Activated CD4-positive, alpha-beta T cell treated with anti-CD3 and anti-CD28 coated beads, Interleukin-2, amount 50 U/mL, for 1 hour (primary cell): ENCODE data around the gene VIPR2.

Source experiments
- DNase-seq: peaks from one replicate; pipeline ENCODE4 v3.0.0-alpha.2; 2020

The VIPR2 gene

DNA sequence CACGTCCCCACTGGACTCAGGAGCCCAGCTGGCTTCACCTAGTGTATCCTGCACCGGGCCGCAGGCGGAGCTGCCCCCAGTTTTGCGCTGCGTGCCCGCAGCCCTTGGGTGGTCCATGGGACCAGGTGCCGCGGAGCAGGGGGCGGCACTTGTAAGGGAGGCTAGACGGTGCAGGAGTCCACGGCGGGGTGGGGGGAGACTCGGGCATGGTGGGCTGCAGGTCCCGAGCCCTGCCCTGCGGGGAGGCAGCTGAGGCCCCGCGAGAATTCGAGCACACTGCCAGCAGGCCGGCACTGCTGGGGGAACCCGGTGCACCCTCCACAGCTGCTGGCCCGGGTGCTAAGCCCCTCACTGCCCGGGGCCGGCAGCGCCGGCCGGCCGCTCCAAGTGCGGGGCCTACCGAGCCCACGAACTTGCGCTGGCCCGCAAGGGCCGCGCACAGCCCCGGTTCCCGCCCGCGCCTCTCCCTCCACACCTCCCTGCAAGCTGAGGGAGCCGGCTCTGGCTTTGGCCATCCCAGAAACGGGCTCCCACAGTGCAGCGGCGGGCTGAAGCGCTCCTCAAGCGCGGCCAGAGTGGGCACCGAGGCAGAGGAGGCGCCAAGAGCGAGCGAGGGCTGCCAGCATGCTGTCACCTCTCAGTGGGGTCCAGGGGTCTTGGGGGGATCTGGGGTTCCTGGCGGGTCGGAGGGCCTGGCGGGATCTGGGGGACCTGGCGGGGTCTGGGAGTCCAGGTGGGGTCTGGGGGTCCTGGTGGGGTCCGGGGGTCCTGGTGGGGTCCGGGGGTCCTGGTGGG, 81.4 kb downstream of the VIPR2 start:
- no peak for DNase-seq

DNA sequence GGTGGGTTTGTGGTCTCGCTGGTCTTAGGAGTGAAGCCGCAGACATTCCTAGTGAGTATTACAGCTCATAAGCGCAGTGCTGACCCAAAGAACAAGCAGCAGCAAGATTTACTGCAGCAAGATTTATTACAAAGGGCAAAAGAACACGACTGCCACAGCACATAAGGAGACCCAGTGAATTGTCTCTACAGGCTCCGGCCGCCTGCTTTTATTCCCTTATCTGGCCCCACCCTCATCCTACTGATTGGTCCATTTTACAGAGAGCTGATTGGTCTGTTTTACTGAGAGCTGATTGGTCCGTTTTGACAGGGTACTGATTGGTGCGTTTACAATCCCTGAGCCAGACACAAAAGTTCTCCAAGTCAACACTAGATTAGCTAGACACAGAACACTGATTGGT, 82.1 kb downstream of the VIPR2 start:
- DNase-seq = no peak

DNA sequence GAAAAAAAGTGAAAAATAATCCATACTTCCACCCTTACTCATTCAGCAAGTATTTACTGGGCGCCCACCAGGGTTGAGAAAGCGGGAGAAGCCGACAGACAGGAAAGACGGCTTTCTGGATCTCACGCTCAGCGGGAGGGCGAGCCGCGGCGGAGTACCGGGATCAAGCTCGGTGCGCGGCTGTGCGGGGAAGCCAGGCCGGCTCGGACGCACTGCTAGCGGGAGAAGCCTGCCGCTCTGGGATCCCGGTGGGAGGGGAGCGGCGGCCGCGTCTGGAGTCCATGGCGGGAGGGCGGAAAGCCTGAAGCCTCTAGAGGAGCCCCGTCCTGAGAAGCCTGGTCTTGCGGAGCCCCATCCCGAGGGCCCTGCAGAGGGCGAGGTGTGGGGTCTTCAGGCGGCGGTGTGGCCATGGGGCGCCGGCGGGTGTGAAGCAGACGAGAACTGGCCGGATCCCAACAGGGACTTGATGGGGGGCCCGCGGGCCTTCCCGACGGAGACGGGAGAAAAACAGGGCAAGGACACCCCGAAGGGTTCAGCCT, 82.9 kb downstream of the VIPR2 start:
- DNase-seq = no peak

DNA sequence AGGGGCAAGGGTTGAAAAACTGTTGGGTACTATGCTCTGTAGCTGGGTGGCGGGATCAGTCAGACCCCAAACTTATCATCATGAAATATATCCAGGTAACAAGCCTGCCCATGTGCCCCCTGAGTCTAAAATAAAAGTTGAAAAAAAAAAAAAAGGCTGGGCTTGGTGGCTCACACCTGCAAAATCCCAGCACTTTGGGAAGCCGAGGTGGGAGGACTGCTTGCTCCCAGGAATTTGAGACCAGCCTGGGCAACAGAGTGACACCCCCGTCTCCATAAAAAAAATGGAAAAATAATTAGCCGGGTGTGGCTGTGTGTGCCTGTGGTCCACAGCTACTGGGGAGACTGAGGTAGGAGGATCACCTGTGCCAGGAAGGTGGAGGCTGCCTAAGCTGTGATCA, 83.5 kb downstream of the VIPR2 start:
- DNase-seq = no peak

DNA sequence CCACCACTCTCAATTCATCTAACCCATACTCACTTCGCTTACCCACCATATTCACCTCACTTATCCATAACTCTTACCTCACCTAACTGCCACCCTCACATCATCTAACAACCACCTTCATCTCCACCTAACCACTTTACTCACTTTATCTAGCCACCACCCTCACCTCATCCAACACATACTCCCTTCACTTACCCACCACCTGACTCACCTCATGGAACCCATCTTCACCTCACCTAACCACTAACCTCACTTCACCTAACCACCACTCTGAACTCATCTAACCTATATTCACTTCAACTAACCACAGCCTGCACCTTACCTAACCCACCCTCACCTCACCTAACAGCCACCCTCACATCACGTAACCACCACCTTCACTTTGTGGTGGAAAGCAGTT, 84.2 kb downstream of the VIPR2 start:
- DNase-seq = no peak

DNA sequence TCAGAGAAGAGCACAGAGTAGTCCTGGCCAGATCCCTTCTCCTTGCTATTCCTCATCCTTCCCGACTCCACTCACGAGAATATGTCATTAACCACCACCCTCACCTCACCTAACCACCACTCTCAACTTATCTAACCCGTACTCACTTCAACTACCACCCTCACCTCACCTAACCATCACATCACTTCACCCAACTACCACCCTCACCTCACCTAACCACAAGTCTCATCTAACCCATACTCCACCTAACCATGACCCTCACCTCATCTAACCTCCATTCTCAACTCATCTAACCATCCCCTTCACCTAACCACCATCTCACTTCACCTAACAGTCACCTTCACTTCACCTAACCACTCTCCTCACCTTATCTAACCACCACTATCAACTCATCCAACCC, 85.0 kb downstream of the VIPR2 start:
- DNase-seq = no peak

DNA sequence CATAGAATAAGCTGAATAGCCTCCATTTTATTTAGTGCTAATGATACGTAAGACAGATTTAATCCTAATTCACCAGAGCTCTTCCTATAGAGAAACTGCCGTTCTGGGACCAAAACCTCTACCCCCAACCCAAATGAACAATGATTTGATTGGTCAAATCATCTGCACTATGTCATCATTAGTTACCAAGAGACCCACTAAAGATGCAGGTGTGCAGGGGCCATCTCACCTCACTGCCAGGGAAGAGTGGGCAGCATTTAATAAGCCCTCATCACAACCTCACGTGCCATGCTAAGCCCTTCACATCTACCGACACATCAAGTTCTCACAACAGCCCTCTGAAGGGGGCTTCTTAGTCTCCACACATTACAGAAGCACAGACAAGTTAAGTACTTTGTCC, 87.0 kb downstream of the VIPR2 start:
- DNase-seq = no peak

DNA sequence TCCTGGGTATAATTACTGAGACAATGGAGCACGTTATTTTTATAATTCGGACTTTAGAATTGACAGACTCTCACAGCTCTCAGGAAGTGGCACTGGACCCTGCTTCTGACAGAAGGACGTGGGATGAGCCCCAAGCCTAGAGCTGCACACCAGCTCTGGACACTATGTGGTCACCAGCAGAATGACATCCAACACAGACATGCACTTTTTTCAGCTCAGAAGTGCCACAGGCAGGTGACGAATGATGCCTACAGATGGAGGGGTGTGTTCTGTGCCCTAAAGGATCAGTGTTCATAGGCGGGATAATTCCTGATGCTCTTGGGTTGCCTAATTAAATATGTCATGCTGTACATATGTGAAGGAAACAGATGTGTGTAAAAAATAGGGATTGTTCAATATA, 87.9 kb downstream of the VIPR2 start:
- no peak for DNase-seq

DNA sequence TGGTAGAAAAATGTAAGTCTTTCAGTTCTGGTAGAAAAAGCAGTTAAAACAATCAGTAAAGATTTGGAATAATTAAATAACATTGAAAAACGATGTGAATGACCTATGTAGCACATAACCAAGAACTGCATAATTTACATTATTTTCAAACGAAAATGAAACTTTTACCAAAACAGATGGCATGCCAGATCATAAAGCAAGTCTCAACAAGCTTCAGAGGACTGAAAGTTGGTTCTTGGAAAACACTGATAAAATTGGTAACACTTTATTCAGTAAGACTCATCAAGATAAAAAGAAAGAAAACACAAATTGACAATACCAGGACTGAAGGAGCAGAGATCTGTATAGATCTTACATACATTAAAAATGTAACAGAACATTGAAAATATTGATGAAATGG, 92.8 kb downstream of the VIPR2 start:
- no peak for DNase-seq

DNA sequence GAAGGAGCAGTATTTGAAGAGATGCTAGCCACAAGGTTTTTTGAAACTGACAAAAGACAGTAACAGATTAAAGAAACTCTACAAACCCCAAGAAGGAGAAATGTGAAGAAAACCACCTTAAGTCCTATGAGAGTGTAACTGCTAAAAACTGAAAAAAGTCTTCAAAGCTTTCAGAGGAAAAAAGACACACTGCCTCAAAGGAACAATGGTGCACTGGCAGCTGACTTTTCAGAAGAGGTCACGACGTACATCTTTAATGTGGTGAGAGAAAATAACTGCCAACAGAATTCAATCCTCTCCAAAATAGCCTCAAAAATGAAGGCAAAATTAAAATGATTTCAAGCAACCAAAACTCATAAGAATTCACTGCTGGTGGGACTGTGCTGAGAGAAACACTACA, 94.0 kb downstream of the VIPR2 start:
- DNase-seq = no peak

DNA sequence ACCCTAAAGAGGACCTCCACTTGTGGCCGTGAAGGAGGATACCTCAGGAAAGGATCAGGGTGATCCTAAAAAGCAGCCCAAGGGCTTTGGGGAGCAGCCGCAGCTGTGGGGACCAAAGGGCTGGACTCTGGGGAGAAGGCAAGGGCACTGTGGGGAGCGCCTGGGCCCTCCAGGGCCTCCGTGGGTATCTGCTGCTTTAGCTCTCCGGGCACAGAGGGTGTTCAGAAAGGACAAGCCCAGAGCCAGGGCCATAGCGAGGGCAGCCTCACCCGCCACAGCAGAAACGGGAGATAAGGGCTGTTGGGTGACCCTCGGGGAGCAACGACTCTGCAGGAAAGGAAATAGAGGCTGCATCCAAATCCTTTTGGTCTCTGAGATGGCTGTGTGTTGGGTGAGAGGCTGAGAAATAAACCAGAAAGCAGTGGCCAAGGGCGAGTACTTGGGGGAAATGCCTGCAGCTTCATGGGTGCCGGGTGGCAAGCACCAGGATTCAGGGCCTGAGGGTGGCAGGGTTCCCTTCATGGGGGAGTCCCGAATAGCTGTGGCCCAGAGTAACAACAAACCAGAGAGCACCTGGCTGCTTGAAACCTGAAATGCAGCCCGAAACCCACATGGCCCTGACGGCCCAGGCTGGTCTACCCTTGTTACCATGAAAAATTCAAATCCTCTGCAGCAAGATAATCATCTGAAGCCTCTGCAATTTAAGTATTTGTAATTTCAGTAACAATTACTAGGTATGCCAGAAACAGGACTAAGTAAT, 95.2 kb downstream of the VIPR2 start:
- DNase-seq = no peak

DNA sequence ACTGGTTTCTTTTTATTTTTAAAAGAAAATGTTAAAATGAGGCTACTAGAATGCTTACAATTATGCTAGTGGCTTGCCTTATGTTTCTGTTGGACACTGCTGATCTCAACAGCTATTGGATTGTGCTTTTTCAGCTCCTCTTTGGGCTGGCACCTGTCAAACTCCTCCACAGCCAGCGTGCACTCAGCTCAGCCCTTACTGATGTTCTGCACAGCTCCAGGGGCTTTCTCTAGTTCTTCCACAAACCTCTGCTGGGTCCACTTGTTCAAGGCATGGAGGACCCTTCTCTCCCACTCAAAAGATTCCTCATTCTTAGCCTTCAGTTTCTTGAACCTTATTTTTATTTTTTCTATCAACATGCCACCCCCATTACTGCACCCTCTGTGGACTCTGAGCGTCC, 96.0 kb downstream of the VIPR2 start:
- no peak for DNase-seq

DNA sequence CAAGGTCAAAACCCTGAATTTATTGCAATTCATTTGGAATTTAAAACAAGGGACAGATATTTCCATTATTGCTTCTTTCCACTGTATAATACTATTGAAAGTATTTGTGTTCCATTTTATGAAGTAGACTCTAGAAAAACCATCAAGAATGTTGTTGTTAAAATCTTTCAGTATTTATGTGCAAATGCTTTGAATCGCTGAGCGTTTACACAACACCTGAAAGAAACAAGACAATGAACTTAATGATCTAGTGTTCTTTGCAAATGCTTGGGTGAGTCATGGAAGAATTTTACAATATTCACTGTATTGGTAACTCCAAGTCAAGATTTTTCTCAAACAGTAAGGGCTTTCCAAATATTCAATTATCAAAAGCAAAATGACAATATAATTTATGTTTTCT, 97.1 kb downstream of the VIPR2 start:
- DNase-seq = no peak

DNA sequence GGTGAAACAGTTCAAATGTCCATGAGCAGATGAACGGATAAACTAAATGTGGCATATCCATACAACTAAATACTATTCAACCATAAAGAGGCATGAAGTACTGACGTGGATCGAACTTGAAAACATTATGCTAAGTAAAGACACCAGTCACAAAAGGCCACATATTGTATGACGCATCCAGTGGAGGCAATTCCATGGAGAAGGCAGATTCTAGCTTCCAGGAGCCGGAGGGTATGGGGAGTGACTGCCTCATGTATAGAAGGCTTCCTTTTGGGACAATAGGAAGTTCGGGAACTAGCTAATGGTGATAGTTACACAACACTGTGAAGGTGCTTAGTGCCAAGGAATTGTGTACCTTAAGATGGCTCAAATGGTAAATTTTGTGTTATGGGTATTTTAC, 98.4 kb downstream of the VIPR2 start:
- no peak for DNase-seq

DNA sequence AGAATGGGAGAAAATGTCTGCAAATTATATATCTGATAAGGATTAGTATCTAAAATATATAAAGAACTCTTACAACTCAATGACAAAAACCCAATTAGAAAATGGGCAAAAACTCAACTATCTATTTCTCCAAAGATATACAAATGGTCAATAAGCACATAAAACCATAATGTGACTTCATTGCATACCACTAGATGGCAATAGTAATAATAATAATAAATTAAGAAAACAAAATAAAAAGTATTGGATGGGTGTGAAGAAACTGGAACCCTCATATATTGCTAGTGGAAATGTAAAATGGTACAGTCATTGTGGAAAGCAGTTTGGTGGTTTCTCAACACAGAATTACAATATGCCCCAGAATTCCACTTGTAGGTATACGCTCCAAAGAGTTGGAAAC, 98.8 kb downstream of the VIPR2 start:
- no peak for DNase-seq

DNA sequence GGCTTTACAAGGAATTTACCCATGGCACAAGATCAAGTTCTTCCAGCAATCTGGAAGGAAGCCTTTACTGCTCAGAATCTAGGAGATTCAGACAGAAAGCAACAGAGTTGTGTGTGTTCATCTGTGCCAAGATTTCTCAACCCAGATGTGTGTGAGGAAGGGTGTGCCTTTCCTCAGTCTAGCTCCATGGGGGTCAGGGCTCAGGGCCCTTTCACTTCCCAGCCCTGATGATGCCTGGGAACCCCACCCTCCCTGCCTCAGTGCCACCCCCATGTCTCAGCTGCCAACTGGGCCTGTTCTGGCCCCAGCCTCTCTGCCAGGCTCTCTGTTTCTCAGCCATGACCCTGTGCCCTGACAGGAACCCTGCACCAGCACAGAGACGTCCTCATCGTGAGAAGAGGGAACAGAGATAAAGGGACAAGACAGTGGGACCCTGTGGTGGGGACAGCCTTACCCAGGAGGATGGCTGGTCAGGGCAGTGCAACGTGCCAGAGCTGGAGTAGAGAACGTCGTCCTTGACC, 102.0 kb downstream of the VIPR2 start:
- DNase-seq = no peak

DNA sequence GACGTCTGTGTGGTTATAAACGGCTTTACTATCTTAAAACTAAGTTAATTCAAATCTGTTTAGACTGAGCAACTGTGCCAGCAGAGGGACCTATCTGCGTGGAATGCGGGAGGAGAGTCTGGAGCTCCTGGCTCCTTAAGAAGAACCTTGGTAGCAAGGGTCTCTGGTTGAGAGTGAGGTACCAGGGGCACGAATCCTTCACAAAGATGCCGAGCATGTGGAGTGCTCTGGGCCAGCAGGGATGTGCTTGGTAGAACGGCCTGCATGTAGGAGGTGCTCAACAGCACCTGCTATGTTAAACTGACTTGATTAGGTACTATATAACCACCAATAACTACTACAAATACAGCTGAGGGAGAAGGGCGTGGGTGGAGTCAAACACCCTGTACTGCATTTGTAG, 102.6 kb downstream of the VIPR2 start:
- no peak for DNase-seq

DNA sequence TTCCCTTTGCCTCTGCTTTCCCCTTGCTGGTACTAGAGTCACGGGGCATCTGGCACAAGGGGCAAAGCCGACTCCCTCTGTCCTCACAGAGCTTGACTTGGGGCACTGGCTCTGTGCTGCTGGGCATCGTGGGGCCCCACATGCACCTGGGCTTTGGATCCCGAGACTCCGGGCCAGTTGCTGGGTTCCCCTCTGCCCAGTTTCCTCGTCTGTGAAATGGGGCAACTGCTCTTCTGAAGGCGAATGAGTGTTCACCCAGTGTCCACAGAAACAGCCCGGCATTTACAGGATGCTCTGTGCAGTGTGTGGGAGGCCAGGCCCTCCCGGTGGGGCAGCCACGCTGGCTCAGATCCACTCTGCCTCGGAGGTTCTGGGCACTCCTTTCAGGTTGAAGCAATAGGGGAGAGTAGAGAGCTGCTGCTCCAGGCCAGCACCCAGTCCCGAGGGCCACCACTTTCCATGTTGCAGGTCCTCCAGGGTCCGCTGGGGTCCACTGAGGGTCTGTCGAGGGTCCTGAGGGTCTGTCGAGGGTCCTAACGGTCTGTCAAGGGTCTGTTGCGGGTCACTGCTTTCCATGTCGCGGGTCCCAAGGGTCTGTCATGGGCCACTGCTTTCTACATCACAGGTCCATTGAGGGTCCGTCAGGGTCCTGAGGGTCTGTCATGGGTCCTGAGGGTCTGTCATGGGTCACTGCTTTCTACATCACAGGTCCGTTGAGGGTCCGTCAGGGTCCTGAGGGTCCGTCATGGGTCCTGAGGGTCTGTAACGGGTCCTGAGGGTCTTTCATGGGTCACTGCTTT, 103.6 kb downstream of the VIPR2 start:
- DNase-seq = no peak

DNA sequence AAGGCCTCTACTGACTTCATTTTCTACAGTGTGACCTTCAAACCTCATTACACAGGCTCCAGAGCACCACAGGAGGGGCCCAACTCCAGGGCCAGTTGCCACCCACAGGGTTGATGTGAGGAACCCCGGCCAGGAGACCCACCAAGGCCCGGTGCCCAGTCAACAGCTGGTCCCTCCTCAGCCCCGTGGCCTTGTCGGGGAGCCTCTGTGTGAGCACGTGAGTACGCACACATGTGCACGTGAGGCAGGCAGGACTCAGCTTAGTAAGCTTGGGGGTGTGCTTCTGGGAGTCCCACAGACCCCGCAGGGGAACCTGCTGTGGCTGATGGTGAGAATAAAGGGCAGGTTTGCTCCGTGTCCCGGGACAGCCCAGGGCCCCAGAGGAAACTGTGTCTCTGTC, 104.5 kb downstream of the VIPR2 start:
- no peak for DNase-seq

DNA sequence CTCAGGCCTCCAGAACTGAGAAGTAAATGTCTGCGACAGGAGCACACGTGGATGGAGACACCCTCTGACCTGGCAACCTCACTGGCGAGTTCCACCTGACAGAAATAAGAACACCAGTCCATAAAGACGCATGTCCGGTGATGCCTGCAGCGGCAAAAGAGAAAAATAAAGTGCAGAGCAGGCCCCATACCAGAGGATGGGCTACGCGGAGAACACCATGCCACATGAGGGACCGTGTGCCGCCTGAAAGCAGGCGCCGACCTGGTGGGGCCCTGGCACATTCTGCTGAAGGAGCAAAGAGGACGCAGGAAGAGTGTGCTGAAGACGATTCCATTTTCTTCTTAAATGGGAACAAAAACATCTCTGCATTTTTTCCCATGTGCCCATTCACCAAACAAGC, 105.0 kb downstream of the VIPR2 start:
- no peak for DNase-seq

DNA sequence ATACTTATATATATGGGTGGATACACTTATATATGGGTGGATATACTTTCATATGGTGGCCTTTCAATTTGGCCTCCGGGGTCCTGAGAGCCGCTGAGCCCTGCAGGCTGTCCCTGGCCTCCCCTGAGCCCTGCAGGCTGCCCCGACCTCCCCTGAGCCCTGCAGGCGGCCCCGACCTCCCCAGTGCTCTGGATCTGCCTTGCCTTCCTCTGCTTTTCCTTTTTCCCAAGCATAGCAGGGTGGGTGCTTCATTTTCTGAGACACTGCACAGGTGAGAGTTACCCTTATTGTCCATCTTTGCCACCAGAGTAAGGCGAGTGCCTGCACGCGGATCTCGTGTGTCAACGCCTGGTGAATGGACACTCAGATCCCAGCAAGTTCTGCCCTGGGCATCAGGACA, 106.6 kb downstream of the VIPR2 start:
- no peak for DNase-seq

DNA sequence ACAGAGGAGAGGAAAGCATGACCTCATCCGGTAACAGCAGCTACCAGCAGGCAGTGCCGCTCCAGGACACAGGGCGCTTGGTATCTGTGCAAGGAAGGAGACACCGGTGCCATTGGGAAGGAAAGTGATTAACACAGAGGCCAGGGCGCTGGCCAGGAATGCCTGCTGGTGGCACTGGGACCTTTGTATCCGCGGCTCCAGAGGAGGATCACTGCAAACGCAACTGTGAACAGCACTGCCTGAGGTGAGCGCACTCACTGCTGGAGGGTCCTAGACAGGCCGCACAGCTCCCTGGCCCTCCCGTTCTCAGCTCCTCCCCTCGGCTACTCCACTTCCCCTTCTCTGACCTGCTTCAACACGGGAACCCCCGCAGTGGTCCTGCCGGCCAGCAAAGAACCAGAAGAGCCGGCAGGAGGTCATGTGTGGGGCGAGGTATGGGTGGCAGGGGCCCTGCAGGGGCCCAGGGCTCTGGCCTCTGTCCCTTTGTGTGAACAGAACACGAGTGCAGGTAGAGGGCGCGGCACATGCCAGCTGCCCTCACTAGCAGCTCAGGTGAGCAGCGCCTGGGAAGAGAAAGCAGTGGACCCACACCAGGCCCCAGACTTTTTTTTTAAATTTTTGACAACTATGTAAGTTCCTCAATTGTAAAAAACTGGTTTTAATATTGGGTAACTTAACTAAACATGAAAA, 107.6 kb downstream of the VIPR2 start:
- DNase-seq = no peak
